Measurements from ENCODE around the gene PDE4D.
"Not testable (repeated sequence)": the region's sequence is repeated elsewhere in the genome, so short reads cannot be mapped to it uniquely, and the experiment has no call there.

PDE4D gene

GRCh38 chr5:58965677-58966414, 927.7 kb downstream of the PDE4D start:
- no peak for DNase-seq (ENCODE audit: low read depth)

- no peak for DNase-seq (ENCODE audit: low read depth)
Observed at GRCh38 chr5:58963821-58964220, 929.7 kb downstream of the PDE4D start.

GRCh38 chr5:58963361-58963760, 930.2 kb downstream of the PDE4D start:
- DNase-seq (ENCODE audit: low read depth) = no peak

GRCh38 chr5:58961631-58962280, 931.8 kb downstream of the PDE4D start:
- DNase-seq (ENCODE audit: low read depth) = no peak

- DNase-seq (ENCODE audit: low read depth) = no peak
Observed at GRCh38 chr5:58958701-58959100, 934.8 kb downstream of the PDE4D start.

GRCh38 chr5:58953218-58953617, 940.3 kb downstream of the PDE4D start:
- not testable (repeated sequence) for DNase-seq (ENCODE audit: low read depth)

- no peak for DNase-seq (ENCODE audit: low read depth)
Observed at GRCh38 chr5:58950224-58950623, 943.3 kb downstream of the PDE4D start.

- no peak for DNase-seq (ENCODE audit: low read depth)
Observed at GRCh38 chr5:58946230-58946629, 947.3 kb downstream of the PDE4D start.

- no peak for DNase-seq (ENCODE audit: low read depth)
Observed at GRCh38 chr5:58944221-58944620, 949.3 kb downstream of the PDE4D start.

- DNase-seq (ENCODE audit: low read depth) = no peak
Observed at GRCh38 chr5:58940446-58940845, 953.1 kb downstream of the PDE4D start.

GRCh38 chr5:58939664-58940063, 953.9 kb downstream of the PDE4D start:
- no peak for DNase-seq (ENCODE audit: low read depth)

GRCh38 chr5:58938563-58939424, 954.7 kb downstream of the PDE4D start:
- DNase-seq (ENCODE audit: low read depth) = no peak

GRCh38 chr5:58937031-58937681, 956.4 kb downstream of the PDE4D start:
- no peak for DNase-seq (ENCODE audit: low read depth)

GRCh38 chr5:58934629-58935097, 958.9 kb downstream of the PDE4D start:
- no peak for DNase-seq (ENCODE audit: low read depth)

- peak; percentile 3 for DNase-seq (ENCODE audit: low read depth)
Observed at GRCh38 chr5:58933891-58934628, 959.5 kb downstream of the PDE4D start.

- DNase-seq (ENCODE audit: low read depth) = no peak
Observed at GRCh38 chr5:58932057-58932612, 961.4 kb downstream of the PDE4D start.

GRCh38 chr5:58930520-58930919, 963.0 kb downstream of the PDE4D start:
- DNase-seq (ENCODE audit: low read depth) = no peak

- DNase-seq (ENCODE audit: low read depth) = no peak
Observed at GRCh38 chr5:58929726-58930125, 963.8 kb downstream of the PDE4D start.

- DNase-seq (ENCODE audit: low read depth) = no peak
Observed at GRCh38 chr5:58927938-58928337, 965.6 kb downstream of the PDE4D start.

GRCh38 chr5:58927181-58927580, 966.3 kb downstream of the PDE4D start:
- no peak for DNase-seq (ENCODE audit: low read depth)

- no peak for DNase-seq (ENCODE audit: low read depth)
Observed at GRCh38 chr5:58926541-58926935, 967.0 kb downstream of the PDE4D start.

Measured in activated T-cell treated with anti-CD3 and anti-CD28 coated beads for 24 hours (primary cell).